ENCODE measurements around the gene ABHD2.

Gene ABHD2

DNA sequence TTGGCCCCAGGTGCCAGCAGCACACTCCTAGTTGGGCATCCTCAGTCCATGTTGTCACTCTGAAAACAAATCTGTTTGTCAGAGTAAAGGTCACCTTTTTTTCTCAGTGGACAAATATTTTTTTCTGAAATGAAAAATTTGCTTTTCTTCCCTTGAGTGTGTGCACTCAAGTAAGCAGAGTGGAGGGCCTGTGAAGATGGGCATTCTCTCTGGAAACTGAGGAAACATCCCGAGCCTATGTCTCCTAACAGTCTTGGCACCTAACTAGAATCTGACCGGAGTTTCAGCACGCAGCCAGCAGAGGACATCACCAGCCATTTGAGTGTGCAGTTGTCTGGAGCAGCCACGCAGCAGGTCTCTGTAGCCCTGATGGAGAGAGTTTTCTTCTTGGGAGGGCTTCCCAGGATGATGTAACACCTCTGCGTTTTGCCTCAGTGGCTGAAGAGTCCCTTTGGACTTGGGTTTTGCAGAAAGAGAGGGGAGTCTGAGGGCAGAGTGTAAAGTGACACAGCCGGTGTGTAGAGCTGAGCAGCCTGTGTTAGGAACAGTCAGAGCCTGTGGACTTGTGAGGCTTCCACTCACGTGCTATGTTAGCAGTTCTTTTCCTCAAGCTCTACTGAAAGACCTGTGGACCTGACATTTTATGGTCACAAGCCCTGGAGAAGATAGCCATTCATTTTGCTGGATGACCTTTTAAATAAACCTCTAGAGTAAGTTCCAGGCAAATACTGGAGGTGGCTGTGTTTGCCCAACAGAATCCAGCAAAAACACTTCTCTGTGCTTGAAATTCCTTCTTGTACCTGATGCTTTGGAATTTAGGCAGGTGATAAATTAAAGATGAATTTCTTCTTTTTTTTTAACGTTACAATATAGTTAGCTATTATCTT is 51.6 kb downstream of the ABHD2 start (continued):
- TF ChIP-seq, protein P1, sequence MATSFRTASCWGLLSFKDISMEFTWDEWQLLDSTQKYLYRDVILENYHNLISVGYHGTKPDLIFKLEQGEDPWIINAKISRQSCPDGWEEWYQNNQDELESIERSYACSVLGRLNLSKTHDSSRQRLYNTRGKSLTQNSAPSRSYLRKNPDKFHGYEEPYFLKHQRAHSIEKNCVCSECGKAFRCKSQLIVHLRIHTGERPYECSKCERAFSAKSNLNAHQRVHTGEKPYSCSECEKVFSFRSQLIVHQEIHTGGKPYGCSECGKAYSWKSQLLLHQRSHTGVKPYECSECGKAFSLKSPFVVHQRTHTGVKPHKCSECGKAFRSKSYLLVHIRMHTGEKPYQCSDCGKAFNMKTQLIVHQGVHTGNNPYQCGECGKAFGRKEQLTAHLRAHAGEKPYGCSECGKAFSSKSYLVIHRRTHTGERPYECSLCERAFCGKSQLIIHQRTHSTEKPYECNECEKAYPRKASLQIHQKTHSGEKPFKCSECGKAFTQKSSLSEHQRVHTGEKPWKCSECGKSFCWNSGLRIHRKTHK (tag by site-specific recombination; IDR thresholded peaks at IDR 0.05): no peak
- TF ChIP-seq KLF8 (tag by site-specific recombination; IDR thresholded peaks at IDR 0.05) (no peak), TCF7L2 (IDR thresholded peaks at IDR 0.05; ENCODE audit: borderline replicate concordance, low read depth, low read length) (no peak), GLIS1 (tag by site-specific recombination; IDR thresholded peaks at IDR 0.05) (peak; percentile 22; the same call in 1 of the 2 replicates), ZBTB8A (tag by site-specific recombination; IDR thresholded peaks at IDR 0.05) (no peak), ZFP69B (tag by site-specific recombination; IDR thresholded peaks at IDR 0.05) (peak; percentile 26; the same call in 1 of the 2 replicates), YY2 (tag by site-specific recombination; IDR thresholded peaks at IDR 0.05) (no peak), ZNF707 (tag by site-specific recombination; IDR thresholded peaks at IDR 0.05) (no peak), ZNF292 (tag by site-specific recombination; IDR thresholded peaks at IDR 0.05; ENCODE audit: borderline replicate concordance, low read depth) (no peak), ZBTB7A (tag by site-specific recombination; IDR thresholded peaks at IDR 0.05; ENCODE audit: low read depth) (no peak), ZNF341 (tag by site-specific recombination; IDR thresholded peaks at IDR 0.05; ENCODE audit: low read depth) (no peak), GFI1B (tag by site-specific recombination; IDR thresholded peaks at IDR 0.05) (no peak), ZNF558 (tag by site-specific recombination; IDR thresholded peaks at IDR 0.05) (no peak), ZNF747 (tag by site-specific recombination; IDR thresholded peaks at IDR 0.05) (no peak), ZNF48 (tag by site-specific recombination; IDR thresholded peaks at IDR 0.05) (no peak), ZNF433 (tag by site-specific recombination; IDR thresholded peaks at IDR 0.05; ENCODE audit: low read depth) (no peak), ZNF354C (tag by site-specific recombination; IDR thresholded peaks at IDR 0.05; ENCODE audit: borderline replicate concordance, low read depth) (no peak), ZNF184 (tag by site-specific recombination; IDR thresholded peaks at IDR 0.05) (no peak), ZNF394 (tag by site-specific recombination; IDR thresholded peaks at IDR 0.05; ENCODE audit: borderline replicate concordance) (no peak), ZBTB17 (tag by site-specific recombination; IDR thresholded peaks at IDR 0.05) (peak; percentile 84), ZFP37 (tag by site-specific recombination; IDR thresholded peaks at IDR 0.05) (no peak), ZNF266 (tag by site-specific recombination; IDR thresholded peaks at IDR 0.05; ENCODE audit: low read depth) (no peak), GLI2 (tag by site-specific recombination; IDR thresholded peaks at IDR 0.05; ENCODE audit: borderline replicate concordance, low read depth) (no peak), ZNF658 (tag by site-specific recombination; IDR thresholded peaks at IDR 0.05) (no peak), ZNF621 (tag by site-specific recombination; IDR thresholded peaks at IDR 0.05) (no peak), ZNF629 (tag by site-specific recombination; IDR thresholded peaks at IDR 0.05) (no peak), YY1 (tag by site-specific recombination; IDR thresholded peaks at IDR 0.05) (no peak), ZNF324 (tag by site-specific recombination; IDR thresholded peaks at IDR 0.05) (no peak), ZNF664 (tag by site-specific recombination; IDR thresholded peaks at IDR 0.05) (no peak), ZNF132 (tag by site-specific recombination; IDR thresholded peaks at IDR 0.05; ENCODE audit: borderline replicate concordance) (no peak), MYNN (tag by site-specific recombination; IDR thresholded peaks at IDR 0.05; ENCODE audit: borderline replicate concordance) (no peak)
- TF ChIP-seq, protein P2, sequence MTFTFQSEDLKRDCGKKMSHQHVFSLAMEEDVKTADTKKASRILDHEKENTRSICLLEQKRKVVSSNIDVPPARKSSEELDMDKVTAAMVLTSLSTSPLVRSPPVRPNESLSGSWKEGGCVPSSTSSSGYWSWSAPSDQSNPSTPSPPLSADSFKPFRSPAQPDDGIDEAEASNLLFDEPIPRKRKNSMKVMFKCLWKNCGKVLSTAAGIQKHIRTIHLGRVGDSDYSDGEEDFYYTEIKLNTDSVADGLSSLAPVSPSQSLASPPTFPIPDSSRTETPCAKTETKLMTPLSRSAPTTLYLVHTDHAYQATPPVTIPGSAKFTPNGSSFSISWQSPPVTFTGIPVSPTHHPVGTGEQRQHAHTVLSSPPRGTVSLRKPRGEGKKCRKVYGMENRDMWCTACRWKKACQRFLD (tag by site-specific recombination; IDR thresholded peaks at IDR 0.05): no peak
- TF ChIP-seq, protein P3, sequence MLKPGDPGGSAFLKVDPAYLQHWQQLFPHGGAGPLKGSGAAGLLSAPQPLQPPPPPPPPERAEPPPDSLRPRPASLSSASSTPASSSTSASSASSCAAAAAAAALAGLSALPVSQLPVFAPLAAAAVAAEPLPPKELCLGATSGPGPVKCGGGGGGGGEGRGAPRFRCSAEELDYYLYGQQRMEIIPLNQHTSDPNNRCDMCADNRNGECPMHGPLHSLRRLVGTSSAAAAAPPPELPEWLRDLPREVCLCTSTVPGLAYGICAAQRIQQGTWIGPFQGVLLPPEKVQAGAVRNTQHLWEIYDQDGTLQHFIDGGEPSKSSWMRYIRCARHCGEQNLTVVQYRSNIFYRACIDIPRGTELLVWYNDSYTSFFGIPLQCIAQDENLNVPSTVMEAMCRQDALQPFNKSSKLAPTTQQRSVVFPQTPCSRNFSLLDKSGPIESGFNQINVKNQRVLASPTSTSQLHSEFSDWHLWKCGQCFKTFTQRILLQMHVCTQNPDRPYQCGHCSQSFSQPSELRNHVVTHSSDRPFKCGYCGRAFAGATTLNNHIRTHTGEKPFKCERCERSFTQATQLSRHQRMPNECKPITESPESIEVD (tag by site-specific recombination; IDR thresholded peaks at IDR 0.05): no peak
- TF ChIP-seq, protein P4, sequence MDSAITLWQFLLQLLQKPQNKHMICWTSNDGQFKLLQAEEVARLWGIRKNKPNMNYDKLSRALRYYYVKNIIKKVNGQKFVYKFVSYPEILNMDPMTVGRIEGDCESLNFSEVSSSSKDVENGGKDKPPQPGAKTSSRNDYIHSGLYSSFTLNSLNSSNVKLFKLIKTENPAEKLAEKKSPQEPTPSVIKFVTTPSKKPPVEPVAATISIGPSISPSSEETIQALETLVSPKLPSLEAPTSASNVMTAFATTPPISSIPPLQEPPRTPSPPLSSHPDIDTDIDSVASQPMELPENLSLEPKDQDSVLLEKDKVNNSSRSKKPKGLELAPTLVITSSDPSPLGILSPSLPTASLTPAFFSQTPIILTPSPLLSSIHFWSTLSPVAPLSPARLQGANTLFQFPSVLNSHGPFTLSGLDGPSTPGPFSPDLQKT (IDR thresholded peaks at IDR 0.05; ENCODE audit: borderline replicate concordance, low read depth, low read length): no peak
- TF ChIP-seq, protein P5, sequence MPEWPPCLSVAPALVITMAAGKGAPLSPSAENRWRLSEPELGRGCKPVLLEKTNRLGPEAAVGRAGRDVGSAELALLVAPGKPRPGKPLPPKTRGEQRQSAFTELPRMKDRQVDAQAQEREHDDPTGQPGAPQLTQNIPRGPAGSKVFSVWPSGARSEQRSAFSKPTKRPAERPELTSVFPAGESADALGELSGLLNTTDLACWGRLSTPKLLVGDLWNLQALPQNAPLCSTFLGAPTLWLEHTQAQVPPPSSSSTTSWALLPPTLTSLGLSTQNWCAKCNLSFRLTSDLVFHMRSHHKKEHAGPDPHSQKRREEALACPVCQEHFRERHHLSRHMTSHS (tag by site-specific recombination; IDR thresholded peaks at IDR 0.05): no peak

All from HEK293 (cell line).